Limb (tissue), 2 donors: ENCODE measurements around the gene DPP9.
"Not testable (repeated sequence)": the region's sequence is repeated elsewhere in the genome, so short reads cannot be mapped to it uniquely, and the experiment has no call there.

Source experiments
- DNase-seq, 2 donors: peaks; one replicate each; pipeline ENCODE4 v3.0.0-alpha.2; 2016; ENCODE audit errors: extremely low spot score in 2 of 2

Gene DPP9

GRCh38 chr19:4723595-4724514, at the start of gene DPP9:
TSS of gene DPP9 (minus strand) at chr19:4723842. CDS start at chr19:4719906, 3,936 bp downstream.
- DNase-seq, result peak; percentile 97 to 99

GRCh38 chr19:4773047-4773640, 49.5 kb upstream of the DPP9 start:
- no peak for DNase-seq

GRCh38 chr19:4772566-4772965, 48.9 kb upstream of the DPP9 start:
- DNase-seq, result no peak

GRCh38 chr19:4768934-4769777, 45.5 kb upstream of the DPP9 start:
- DNase-seq, result peak; percentile 90 to 91

GRCh38 chr19:4764393-4764660, 40.7 kb upstream of the DPP9 start:
- no peak for DNase-seq

- DNase-seq, result no peak
These were observed 39.4 kb upstream of the DPP9 start for GRCh38 chr19:4763021-4763420.

- DNase-seq, result no peak
These were observed 36.6 kb upstream of the DPP9 start for GRCh38 chr19:4760285-4760650.

GRCh38 chr19:4759388-4760284, 36.0 kb upstream of the DPP9 start:
- DNase-seq, result peak; percentile 90 to 91

- DNase-seq, result no peak
These were observed 35.0 kb upstream of the DPP9 start for GRCh38 chr19:4758659-4759058.

- no peak for DNase-seq
These were observed 34.4 kb upstream of the DPP9 start for GRCh38 chr19:4758082-4758481.

- DNase-seq, result no peak
These were observed 31.8 kb upstream of the DPP9 start for GRCh38 chr19:4755459-4755858.

- DNase-seq, result no peak
These were observed 30.6 kb upstream of the DPP9 start for GRCh38 chr19:4754248-4754647.

- peak in 1 of 2 donors; percentile 47 for DNase-seq
These were observed 26.4 kb upstream of the DPP9 start for GRCh38 chr19:4749870-4750590.

- no peak for DNase-seq
These were observed 24.9 kb upstream of the DPP9 start for GRCh38 chr19:4748589-4748988.

GRCh38 chr19:4748185-4748584, 24.5 kb upstream of the DPP9 start:
- DNase-seq, result no peak

GRCh38 chr19:4745986-4746385, 22.3 kb upstream of the DPP9 start:
- no peak for DNase-seq

GRCh38 chr19:4745175-4745574, 21.5 kb upstream of the DPP9 start:
- DNase-seq, result not testable (repeated sequence)

- DNase-seq, result peak in 1 of 2 donors; percentile 58
These were observed 21.0 kb upstream of the DPP9 start for GRCh38 chr19:4744451-4745174.

GRCh38 chr19:4742723-4743646, 19.3 kb upstream of the DPP9 start:
- no peak for DNase-seq
